Mucosa of descending colon (tissue), 3 donors: ENCODE results near the gene ADRA1B. TPM values are rescaled to one million over a fixed set of nuclear protein-coding genes. Genes with fewer than 3 reads are reported as not detected.
"Not testable (repeated sequence)": the region's sequence is repeated elsewhere in the genome, so short reads cannot be mapped to it uniquely, and the experiment has no call there.

Experiments
- ATAC-seq: fragments of 200-7000 bp; cut with Tn5 transposase; one replicate; pipeline ENCODE4 v1.9.1; 2020; ENCODE audit warnings: mild to moderate bottlenecking, moderate library complexity
- DNase-seq, 3 donors: peaks; one replicate each; pipeline ENCODE4 v3.0.0-alpha.2; 2020
- H3K36me3 ChIP-seq: fragments of 200-600 bp; one replicate; pipeline ENCODE4 v1.8.0; 2021; ENCODE audit warnings: low read depth, mild to moderate bottlenecking
- H3K4me1 ChIP-seq: fragments of 200-600 bp; one replicate; pipeline ENCODE4 v1.8.0; 2021; ENCODE audit warnings: low read depth, mild to moderate bottlenecking
- H3K4me3 ChIP-seq: fragments of 200-600 bp; one replicate; pipeline ENCODE4 v1.8.0; 2021; ENCODE audit warnings: mild to moderate bottlenecking
- H3K9me3 ChIP-seq: fragments of 200-600 bp; one replicate; pipeline ENCODE4 v1.8.0; 2021; ENCODE audit warnings: mild to moderate bottlenecking
- intact Hi-C, 2 donors: fragments of 100-400 bp; cut with DNase I in 1 of 2; cut with micrococcal nuclease in 1 of 2; formaldehyde crosslinking; loops; one replicate each; pipeline versions ENCODE4 v1.11.0 to v1.11.1; 2022; cut with DNase I, micrococcal nuclease
- total RNA-seq, 3 donors: library from RNA; stranded (reverse); fragmentation: NEBNext Ultra II Directional in 2 of 3; extraction: Animal tissue kit (Norgen Biotek cat#: 25700) in 2 of 3; gene quantifications; one replicate each; pipeline versions ENCODE4 v1.2.1 to v1.2.4, GENCODE V29; 2021 to 2023
- TF ChIP-seq, protein P1 (sequence below): fragments of 200-600 bp; IDR thresholded peaks from one replicate; pipeline ENCODE4 v1.8.0; 2022; ENCODE audit warnings: antibody characterized with exemption, mild to moderate bottlenecking
- donor health status: DM: no; HTN: no; CAD: no; lungs with moderate emphysema.
- donor health status: DM: no; HTN: no; CAD: no.
- donor health status: DM: no; HTN: yes; CAD: no.

The ADRA1B gene
- total RNA-seq, 3 donors from 2014 or later, result 0.51 to 0.89 (median 0.69) TPM

GRCh38 chr5:160009591-160009989 is 93.3 kb downstream of the ADRA1B start:
- intact Hi-C loops, result no loop called here
- TF ChIP-seq, protein P1, sequence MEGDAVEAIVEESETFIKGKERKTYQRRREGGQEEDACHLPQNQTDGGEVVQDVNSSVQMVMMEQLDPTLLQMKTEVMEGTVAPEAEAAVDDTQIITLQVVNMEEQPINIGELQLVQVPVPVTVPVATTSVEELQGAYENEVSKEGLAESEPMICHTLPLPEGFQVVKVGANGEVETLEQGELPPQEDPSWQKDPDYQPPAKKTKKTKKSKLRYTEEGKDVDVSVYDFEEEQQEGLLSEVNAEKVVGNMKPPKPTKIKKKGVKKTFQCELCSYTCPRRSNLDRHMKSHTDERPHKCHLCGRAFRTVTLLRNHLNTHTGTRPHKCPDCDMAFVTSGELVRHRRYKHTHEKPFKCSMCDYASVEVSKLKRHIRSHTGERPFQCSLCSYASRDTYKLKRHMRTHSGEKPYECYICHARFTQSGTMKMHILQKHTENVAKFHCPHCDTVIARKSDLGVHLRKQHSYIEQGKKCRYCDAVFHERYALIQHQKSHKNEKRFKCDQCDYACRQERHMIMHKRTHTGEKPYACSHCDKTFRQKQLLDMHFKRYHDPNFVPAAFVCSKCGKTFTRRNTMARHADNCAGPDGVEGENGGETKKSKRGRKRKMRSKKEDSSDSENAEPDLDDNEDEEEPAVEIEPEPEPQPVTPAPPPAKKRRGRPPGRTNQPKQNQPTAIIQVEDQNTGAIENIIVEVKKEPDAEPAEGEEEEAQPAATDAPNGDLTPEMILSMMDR, result no peak
- no peak for DNase-seq
- peaks cover 26% of the 10 kb centered on the region for H3K4me1 ChIP-seq
- ATAC-seq, result no peak
- no peaks in the 10 kb centered on the region for H3K36me3 ChIP-seq
- H3K9me3 ChIP-seq, result no peaks in the 10 kb centered on the region
- H3K4me3 ChIP-seq, result peak overlapping the region; percentile 52

- intact Hi-C loops, result loop anchor here in 1 of 2 donors (10.0 kb wide), 1 partner anchor 383 kb away; no protein-coding TSS in a partner anchor
- Histone ChIP-seq H3K36me3 (no peaks in the 10 kb centered on the region), H3K4me3 (no peak overlapping the region), H3K9me3 (no peaks in the 10 kb centered on the region), H3K4me1 (peaks cover 26% of the 10 kb centered on the region)
- peak in 1 of 3 donors; percentile 41 for DNase-seq
- ATAC-seq, result peak; percentile 44
- TF ChIP-seq, protein P1, result no peak
Observed at GRCh38 chr5:160011471-160011870, 95.2 kb downstream of the ADRA1B start.

GRCh38 chr5:160014197-160014596 is 97.9 kb downstream of the ADRA1B start:
- ATAC-seq, H3K4me3 ChIP-seq, DNase-seq, H3K9me3 ChIP-seq, H3K36me3 ChIP-seq: not testable (repeated sequence)
- intact Hi-C loops, result loop anchor here in 1 of 2 donors (10.0 kb wide), 1 partner anchor 381 kb away; no protein-coding TSS in a partner anchor
- peaks cover 21% of the 10 kb centered on the region for H3K4me1 ChIP-seq

GRCh38 chr5:160018945-160019625 is 102.8 kb downstream of the ADRA1B start:
- ATAC-seq (no peak), DNase-seq (no peak)
- intact Hi-C loops, result loop anchor here in 1 of 2 donors (10.0 kb wide), 1 partner anchor 376 kb away; no protein-coding TSS in a partner anchor
- peaks cover 21% of the 10 kb centered on the region for H3K4me1 ChIP-seq
- no peaks in the 10 kb centered on the region for H3K36me3 ChIP-seq
- TF ChIP-seq, protein P1, result no peak
- no peak overlapping the region for H3K4me3 ChIP-seq
- H3K9me3 ChIP-seq, result no peaks in the 10 kb centered on the region

GRCh38 chr5:160020266-160020770 is 104.0 kb downstream of the ADRA1B start:
- no peaks in the 10 kb centered on the region for H3K9me3 ChIP-seq
- no peak for DNase-seq
- intact Hi-C loops, result loop anchor here (2.0 to 10.0 kb wide), 2 partner anchors 324 kb away; no protein-coding TSS in a partner anchor
- peaks cover 21% of the 10 kb centered on the region for H3K4me1 ChIP-seq
- peak; percentile 32 for ATAC-seq
- no peaks in the 10 kb centered on the region for H3K36me3 ChIP-seq
- H3K4me3 ChIP-seq, result no peak overlapping the region
- TF ChIP-seq, protein P1, result no peak

DNA sequence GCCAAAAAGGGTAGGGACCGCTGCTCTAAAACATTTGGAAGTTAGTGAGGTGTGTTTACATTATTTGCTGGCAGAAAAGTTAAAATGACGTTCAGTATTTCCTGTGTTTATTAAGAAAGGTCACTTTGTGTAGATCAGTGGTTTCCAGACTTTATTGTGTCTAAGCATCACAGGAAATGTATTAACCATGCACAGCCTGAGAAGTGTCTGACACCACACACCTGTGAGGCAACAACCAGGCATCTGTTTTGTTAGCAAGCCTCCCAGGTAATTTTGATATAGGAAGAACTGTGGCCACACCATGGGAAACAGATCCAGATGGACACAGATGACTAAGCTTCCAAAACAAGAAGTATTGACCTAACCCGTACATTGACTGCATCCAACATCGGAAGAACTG is 104.7 kb downstream of the ADRA1B start:
- DNase-seq (no peak), ATAC-seq (peak; percentile 29)
- Histone ChIP-seq H3K36me3 (no peaks in the 10 kb centered on the region), H3K4me1 (peaks cover 21% of the 10 kb centered on the region), H3K4me3 (no peak overlapping the region), H3K9me3 (no peaks in the 10 kb centered on the region)
- TF ChIP-seq, protein P1, result no peak
- intact Hi-C loops, result loop anchor here (2.0 to 10.0 kb wide), 2 partner anchors 324 kb away; no protein-coding TSS in a partner anchor
